RWPE2 (cell line): ENCODE data around the gene GMDS.
A peak's percentile ranks its signal among the peaks of the same experiment; 100 is the strongest.

ENCODE experiments used
- ATAC-seq: fragments of 200-7000 bp; cut with Tn5 transposase; 3 replicates; pipeline ENCODE4 v1.9.1; 2021; ENCODE audit warnings: low read depth
- DNase-seq: peaks from one replicate; pipeline ENCODE4 v3.0.0-alpha.2; 2020; ENCODE audit warnings: low spot score
- H3K27ac ChIP-seq: fragments of 450-650 bp; 2 replicates; pipeline ENCODE4 v1.5.1; 2017; ENCODE audit warnings: mild to moderate bottlenecking; ENCODE audit not compliant: poor library complexity, severe bottlenecking
- H3K27me3 ChIP-seq: fragments of 250-450 bp; sonication (Bioruptor Pico); 2 replicates; pipeline ENCODE4 v1.5.1; 2021; ENCODE audit warnings: mild to moderate bottlenecking, moderate library complexity; ENCODE audit not compliant: insufficient read depth, poor library complexity, severe bottlenecking
- H3K36me3 ChIP-seq: fragments of 250-450 bp; sonication (Bioruptor Pico); 2 replicates; pipeline ENCODE4 v1.5.1; 2020; ENCODE audit warnings: low read depth, mild to moderate bottlenecking, moderate library complexity
- H3K4me1 ChIP-seq: fragments of 250-450 bp; sonication (Bioruptor Pico); 2 replicates; pipeline ENCODE4 v1.5.1; 2021; ENCODE audit warnings: mild to moderate bottlenecking, moderate library complexity; ENCODE audit not compliant: insufficient read depth, poor library complexity, severe bottlenecking
- H3K4me3 ChIP-seq: fragments of 250-450 bp; sonication (Bioruptor Pico); 2 replicates; pipeline ENCODE4 v1.5.1; 2021; ENCODE audit warnings: mild to moderate bottlenecking, moderate library complexity; ENCODE audit not compliant: severe bottlenecking
- H3K9me3 ChIP-seq: fragments of 250-450 bp; sonication (Bioruptor Pico); 2 replicates; pipeline ENCODE4 v1.5.1; 2021; ENCODE audit warnings: mild to moderate bottlenecking, moderate library complexity; ENCODE audit not compliant: severe bottlenecking
- TF ChIP-seq, protein P1 (sequence below): fragments of 450-650 bp; IDR thresholded peaks from one replicate; pipeline ENCODE4 v1.5.1; 2017; ENCODE audit warnings: mild to moderate bottlenecking, moderate library complexity; ENCODE audit not compliant: poor library complexity, severe bottlenecking

The GMDS gene

DNA sequence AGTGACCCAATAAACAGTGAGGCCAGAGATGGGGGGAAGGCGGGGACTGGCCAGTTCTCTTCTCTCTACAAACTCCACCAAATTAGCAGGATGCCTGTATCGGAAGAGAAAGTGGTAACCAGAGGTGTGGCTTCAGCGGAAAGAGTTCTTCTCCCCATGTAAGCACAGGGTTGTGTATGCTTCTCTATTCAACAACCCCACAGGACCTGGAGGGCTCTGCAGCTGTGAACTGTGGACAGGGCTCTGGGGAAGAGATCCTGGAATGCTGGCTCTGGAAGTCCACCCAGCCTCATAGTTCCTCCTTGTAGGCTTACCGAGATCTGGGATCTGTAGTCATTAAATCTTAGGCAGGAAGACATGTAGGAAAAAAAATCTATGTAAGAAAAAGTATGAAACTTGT lies 449.5 kb downstream of the GMDS start:
- DNase-seq (no peak), ATAC-seq (no peak)
- H3K27me3 ChIP-seq = no peaks in the 10 kb centered on the region
- H3K4me1 ChIP-seq = peaks cover 7% of the 10 kb centered on the region
- no peaks in the 10 kb centered on the region for H3K36me3 ChIP-seq
- no peaks in the 10 kb centered on the region for H3K9me3 ChIP-seq
- H3K4me3 ChIP-seq = no peak overlapping the region
- TF ChIP-seq, protein P1, sequence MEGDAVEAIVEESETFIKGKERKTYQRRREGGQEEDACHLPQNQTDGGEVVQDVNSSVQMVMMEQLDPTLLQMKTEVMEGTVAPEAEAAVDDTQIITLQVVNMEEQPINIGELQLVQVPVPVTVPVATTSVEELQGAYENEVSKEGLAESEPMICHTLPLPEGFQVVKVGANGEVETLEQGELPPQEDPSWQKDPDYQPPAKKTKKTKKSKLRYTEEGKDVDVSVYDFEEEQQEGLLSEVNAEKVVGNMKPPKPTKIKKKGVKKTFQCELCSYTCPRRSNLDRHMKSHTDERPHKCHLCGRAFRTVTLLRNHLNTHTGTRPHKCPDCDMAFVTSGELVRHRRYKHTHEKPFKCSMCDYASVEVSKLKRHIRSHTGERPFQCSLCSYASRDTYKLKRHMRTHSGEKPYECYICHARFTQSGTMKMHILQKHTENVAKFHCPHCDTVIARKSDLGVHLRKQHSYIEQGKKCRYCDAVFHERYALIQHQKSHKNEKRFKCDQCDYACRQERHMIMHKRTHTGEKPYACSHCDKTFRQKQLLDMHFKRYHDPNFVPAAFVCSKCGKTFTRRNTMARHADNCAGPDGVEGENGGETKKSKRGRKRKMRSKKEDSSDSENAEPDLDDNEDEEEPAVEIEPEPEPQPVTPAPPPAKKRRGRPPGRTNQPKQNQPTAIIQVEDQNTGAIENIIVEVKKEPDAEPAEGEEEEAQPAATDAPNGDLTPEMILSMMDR = no peak
- no peak overlapping the region for H3K27ac ChIP-seq

DNA sequence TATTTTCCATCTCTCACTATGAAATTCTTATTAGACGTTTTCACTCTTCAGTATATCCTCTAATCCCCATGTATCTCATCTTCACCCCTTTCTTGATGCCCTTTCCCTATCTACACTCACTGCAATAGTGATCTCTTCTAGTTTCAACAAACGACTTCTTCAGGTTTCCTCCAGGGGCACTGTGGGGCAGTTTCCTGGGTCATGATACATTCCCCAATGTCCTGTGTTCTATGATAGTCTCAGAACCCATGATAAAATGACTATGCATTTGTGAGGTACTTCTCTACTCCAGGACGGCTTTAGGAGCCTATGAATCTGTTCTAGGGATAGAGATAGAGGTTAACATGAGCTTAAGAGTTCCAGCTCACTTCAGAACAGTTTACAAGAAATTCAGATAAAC lies 452.4 kb downstream of the GMDS start:
- TF ChIP-seq, protein P1 = peak; percentile 58
- Histone ChIP-seq H3K9me3 (no peaks in the 10 kb centered on the region), H3K27me3 (no peaks in the 10 kb centered on the region), H3K36me3 (no peaks in the 10 kb centered on the region), H3K4me1 (peaks cover 4% of the 10 kb centered on the region), H3K4me3 (no peak overlapping the region), H3K27ac (no peak overlapping the region)
- ATAC-seq = peak; percentile 62; the same call in 2 of the 3 replicates
- DNase-seq = no peak

DNA sequence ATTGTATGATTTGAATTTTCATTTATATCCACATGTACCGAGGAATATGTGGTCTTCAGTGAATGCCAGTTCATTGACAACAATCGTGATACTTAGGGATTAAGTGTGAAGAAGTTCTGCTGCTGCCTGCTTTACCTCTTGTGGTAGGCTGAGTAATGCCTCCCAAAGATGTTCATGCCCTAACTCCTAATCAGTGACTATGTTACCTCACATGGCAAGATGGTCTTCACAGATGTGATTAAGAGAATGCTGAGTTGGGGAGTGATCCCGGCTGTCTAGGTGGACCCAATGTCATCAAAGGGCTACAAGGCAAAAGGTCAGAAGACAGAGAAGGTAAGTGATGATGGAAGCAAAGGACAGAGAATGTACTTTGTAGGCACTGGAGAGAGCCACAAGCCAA lies 454.7 kb downstream of the GMDS start:
- DNase-seq (no peak), ATAC-seq (no peak)
- TF ChIP-seq, protein P1 = no peak
- H3K4me1 ChIP-seq = no peaks in the 10 kb centered on the region
- H3K9me3 ChIP-seq = no peaks in the 10 kb centered on the region
- H3K4me3 ChIP-seq = no peak overlapping the region
- no peak overlapping the region for H3K27ac ChIP-seq
- no peaks in the 10 kb centered on the region for H3K36me3 ChIP-seq
- H3K27me3 ChIP-seq = no peaks in the 10 kb centered on the region

DNA sequence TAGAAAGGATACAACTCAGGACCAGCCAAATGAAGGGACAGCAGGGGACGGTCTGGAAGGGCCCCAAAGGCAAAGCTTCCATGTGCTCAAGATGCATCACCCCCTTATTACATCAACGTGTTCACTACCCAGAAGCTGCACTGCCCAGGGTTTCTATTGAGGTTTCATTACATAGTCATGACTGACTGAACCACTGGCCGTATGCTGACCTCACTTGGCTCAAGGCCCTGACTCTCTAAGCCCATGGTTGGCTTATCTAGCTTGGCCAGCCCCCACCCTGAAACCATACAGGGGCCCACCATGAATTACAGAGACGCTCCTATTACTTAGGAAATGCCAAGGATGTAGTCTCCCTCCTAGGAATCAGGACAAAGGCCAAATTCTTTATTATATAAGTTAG lies 456.3 kb downstream of the GMDS start:
- H3K4me1 ChIP-seq = no peaks in the 10 kb centered on the region
- H3K27ac ChIP-seq = no peak overlapping the region
- DNase-seq (no peak), ATAC-seq (no peak)
- no peaks in the 10 kb centered on the region for H3K9me3 ChIP-seq
- no peak overlapping the region for H3K4me3 ChIP-seq
- no peaks in the 10 kb centered on the region for H3K36me3 ChIP-seq
- no peaks in the 10 kb centered on the region for H3K27me3 ChIP-seq
- TF ChIP-seq, protein P1 = no peak

DNA sequence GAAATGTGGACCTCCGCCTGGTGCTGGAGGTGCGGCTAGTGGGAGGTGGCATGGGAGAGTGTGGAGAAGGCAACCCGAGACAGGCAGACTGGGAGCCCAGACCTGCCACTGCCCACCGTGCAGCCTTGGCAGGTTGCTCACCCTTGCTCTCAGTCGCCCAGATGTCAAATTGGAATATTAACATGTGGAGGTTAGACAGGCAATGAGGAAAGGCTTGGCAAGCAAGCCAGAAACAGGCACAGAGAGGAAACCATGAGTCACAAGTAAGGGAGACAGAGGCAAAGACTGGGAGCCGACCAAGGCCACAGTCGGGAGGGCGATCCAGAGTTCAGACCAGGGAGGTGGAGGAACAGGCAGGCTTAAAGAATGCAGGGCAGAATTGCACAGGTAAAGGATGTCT lies 457.5 kb downstream of the GMDS start:
- DNase-seq = no peak
- no peaks in the 10 kb centered on the region for H3K36me3 ChIP-seq
- no peaks in the 10 kb centered on the region for H3K4me1 ChIP-seq
- H3K27ac ChIP-seq = no peak overlapping the region
- TF ChIP-seq, protein P1 = no peak
- no peaks in the 10 kb centered on the region for H3K9me3 ChIP-seq
- peak; percentile 62 for ATAC-seq
- H3K4me3 ChIP-seq = no peak overlapping the region
- H3K27me3 ChIP-seq = no peaks in the 10 kb centered on the region
